ENCODE measurements around the gene WDR62.

DNA sequence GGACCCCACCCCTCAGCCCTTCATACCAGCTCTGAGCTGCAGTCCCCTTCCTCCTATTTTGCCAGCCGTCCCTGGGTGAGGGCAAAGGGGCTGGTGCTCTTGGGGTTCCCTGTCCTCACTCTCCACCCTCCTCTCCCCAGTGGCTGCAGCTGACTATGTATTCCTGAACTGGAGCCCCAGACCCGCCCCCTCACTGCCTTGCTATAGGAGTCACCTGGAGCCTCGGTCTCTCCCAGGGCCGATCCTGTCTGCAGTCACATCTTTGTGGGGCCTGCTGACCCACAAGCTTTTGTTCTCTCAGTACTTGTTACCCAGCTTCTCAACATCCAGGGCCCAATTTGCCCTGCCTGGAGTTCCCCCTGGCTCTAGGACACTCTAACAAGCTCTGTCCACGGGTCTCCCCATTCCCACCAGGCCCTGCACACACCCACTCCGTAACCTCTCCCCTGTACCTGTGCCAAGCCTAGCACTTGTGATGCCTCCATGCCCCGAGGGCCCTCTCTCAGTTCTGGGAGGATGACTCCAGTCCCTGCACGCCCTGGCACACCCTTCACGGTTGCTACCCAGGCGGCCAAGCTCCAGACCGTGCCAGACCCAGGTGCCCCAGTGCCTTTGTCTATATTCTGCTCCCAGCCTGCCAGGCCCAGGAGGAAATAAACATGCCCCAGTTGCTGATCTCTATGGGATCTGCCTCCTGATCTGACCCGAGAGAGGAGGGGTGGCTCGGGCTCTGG is 95.1 kb downstream of the WDR62 start:
- TF ChIP-seq, protein P1, sequence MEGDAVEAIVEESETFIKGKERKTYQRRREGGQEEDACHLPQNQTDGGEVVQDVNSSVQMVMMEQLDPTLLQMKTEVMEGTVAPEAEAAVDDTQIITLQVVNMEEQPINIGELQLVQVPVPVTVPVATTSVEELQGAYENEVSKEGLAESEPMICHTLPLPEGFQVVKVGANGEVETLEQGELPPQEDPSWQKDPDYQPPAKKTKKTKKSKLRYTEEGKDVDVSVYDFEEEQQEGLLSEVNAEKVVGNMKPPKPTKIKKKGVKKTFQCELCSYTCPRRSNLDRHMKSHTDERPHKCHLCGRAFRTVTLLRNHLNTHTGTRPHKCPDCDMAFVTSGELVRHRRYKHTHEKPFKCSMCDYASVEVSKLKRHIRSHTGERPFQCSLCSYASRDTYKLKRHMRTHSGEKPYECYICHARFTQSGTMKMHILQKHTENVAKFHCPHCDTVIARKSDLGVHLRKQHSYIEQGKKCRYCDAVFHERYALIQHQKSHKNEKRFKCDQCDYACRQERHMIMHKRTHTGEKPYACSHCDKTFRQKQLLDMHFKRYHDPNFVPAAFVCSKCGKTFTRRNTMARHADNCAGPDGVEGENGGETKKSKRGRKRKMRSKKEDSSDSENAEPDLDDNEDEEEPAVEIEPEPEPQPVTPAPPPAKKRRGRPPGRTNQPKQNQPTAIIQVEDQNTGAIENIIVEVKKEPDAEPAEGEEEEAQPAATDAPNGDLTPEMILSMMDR (IDR thresholded peaks at IDR 0.05), result no peak
- TF ChIP-seq POLR2A (IDR thresholded peaks at IDR 0.05), result no peak
